AG20443 (cell line): Measurements from ENCODE around the gene TNFRSF1A.

Experiments used
- DNase-seq: peaks from one replicate; pipeline ENCODE4 v3.0.0; 2012; ENCODE audit warnings: low spot score, mixed read lengths

TNFRSF1A gene

DNA sequence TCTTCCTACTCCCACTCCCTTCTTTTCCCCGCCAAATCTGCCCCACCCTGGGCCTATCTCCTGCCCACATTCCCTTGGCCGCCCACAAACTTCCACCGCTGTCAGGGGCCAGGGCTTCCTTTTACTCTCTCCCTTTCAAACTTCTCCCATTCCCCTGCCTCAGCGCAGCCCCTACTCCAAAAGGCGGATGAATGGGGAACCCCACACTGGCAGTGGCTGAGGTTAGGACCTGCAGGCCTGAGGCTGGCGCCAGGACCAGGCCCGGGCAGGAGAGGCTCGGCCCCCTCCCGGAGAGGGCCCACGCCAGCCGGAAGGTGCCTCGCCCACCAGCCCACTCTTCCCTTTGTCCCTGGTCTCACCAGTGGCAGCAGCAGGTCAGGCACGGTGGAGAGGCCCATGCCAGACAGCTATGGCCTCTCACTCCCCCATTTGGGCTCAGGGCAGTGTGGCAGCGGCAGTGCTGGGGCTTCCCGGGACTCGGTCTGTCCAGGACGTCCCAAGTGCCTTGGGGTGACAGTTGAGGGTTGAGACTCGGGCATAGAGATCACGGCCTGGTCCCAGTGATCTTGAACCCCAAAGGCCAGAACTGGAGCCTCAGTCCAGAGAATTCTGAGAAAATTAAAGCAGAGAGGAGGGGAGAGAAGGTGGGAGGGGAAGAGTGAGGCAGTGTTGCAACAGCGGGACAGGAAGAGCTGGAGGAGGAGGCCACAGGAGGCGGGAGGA, at the start of gene TNFRSF1A:
Gene TNFRSF1A (minus strand): TSS at position 660 of the 723 bp plus-strand sequence. CDS start 262 bp downstream, at position 398.
- peak; percentile 84 for DNase-seq

DNA sequence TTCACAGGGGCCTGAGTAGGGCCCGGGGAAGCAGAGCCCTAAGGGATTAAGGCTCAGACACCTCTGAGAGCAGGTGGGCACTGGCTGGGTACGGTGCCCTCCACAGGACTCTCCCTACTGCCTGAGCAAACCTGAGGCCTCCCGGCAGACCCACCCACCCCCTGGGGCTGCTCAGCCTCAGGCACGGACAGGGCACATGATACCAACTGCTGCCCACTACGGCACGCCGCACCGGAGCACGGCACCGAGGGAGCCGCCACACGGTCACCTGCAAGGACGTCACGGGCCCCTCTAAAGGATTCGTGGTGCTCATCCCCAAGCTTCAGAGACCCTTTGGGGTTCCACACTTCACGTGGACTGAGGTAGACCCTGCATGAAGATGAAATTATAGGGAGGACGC, 49.1 kb upstream of the TNFRSF1A start:
- no peak for DNase-seq

DNA sequence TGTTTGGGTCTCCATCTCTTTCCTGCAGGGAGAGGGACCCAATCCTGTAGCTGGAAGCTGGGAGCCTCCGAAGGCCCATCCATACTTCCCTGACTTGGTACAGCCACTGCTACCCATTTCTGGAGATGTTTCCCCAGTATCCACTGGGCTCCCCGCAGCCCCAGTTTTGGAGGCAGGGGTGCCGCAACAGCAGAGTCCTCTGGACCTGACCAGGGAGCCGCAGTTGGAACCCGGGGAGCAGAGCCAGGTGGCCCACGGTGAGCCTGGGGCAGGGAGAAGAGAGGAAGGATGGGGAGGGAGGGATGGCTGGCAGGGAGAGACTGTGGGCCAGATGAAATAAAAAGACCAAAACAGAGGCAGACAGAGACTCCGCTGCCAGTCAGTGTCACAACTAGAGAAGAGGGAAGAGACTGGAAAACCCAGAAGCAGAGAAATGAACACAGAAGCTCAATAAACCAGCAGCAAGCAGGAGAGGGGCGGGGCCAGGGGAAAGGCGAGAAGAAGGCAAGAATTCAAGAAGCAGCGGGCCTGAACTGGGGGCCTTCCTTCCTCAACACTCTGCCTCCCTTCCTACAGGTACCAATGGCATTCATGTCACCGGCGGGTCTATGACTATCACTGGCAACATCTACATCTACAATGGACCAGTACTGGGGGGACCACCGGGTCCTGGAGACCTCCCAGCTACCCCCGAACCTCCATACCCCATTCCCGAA, 48.4 kb upstream of the TNFRSF1A start:
- no peak for DNase-seq

DNA sequence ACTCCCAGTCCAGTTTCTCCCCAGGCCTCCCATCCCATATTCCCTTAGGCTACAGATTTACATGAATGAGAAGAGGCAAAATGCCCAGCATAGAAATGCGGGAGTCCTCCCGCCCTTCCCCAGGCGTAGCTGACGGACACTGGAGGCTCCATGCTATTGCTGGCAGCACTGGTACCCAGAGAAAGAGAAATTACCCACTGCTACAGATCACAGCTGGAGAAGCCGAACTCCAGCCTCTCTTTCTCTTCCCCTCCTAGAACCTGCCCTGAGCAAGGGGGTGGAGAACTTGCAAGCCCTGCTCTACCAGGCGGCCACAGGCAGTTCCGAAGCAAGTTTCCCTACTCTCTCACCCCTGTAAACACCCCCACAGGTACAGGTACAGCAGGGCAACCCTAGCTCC, 45.7 kb upstream of the TNFRSF1A start:
- no peak for DNase-seq

DNA sequence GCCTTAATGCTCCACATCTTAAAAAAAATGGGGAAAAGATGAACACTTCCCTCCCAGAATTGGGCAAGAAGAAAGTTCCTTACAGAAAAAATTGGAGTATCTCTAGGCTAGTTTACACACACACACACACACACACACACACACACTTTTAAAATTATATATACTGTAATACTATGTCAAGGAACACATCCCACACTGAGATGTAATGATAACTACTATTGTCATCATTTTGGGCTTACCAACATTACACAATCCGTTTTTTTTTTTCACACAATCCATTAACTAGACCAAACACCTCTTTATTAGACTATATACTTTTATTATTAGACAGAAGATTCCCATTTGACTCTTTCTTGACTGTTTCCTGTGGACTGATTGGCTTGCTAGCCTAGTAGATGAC, 44.6 kb upstream of the TNFRSF1A start:
- no peak for DNase-seq

DNA sequence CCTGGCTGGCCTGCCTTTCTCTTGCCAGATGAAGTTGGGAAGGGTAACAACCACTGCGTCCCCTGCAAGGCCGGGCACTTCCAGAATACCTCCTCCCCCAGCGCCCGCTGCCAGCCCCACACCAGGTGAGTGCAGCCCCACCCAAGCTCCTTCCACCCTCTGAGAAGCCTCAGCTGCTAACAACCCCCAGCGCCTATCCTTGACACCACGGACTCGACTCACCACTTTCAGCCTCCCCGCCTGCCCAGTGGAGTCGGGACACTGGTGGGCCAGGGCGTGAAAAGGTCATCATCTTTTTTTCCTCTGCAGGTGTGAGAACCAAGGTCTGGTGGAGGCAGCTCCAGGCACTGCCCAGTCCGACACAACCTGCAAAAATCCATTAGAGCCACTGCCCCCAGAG, 44.2 kb upstream of the TNFRSF1A start:
- no peak for DNase-seq

DNA sequence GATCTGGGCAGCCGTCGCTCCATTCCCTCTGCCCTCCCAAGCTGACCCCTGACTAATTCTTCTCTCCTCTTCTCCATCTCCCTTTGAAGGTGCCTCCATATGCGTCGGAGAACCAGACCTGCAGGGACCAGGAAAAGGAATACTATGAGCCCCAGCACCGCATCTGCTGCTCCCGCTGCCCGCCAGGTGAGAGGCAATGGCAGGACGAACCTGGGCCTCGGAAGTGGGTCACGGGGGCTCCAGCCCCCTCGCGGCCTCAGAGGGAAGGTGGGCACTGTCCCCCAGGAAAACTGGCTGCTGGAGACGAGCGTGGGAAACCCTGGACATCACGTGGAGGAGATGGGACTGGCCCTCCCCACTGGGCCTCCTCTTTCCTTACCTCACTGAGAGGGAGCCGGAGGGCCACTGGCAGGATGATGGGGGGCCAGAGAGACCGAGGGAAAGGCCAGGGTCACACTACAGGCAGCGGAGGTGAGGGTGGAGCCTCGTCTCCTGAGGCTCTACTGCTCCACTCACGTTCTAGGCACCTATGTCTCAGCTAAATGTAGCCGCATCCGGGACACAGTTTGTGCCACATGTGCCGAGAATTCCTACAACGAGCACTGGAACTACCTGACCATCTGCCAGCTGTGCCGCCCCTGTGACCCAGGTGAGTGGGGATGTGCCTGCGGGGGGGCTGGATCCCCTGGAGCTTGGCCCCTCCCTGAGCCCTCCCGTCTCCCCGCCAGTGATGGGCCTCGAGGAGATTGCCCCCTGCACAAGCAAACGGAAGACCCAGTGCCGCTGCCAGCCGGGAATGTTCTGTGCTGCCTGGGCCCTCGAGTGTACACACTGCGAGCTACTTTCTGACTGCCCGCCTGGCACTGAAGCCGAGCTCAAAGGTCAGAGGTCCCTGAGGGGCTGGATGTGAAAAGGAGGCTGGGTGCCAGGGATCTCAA, 42.9 kb upstream of the TNFRSF1A start:
- peak; percentile 54 for DNase-seq

DNA sequence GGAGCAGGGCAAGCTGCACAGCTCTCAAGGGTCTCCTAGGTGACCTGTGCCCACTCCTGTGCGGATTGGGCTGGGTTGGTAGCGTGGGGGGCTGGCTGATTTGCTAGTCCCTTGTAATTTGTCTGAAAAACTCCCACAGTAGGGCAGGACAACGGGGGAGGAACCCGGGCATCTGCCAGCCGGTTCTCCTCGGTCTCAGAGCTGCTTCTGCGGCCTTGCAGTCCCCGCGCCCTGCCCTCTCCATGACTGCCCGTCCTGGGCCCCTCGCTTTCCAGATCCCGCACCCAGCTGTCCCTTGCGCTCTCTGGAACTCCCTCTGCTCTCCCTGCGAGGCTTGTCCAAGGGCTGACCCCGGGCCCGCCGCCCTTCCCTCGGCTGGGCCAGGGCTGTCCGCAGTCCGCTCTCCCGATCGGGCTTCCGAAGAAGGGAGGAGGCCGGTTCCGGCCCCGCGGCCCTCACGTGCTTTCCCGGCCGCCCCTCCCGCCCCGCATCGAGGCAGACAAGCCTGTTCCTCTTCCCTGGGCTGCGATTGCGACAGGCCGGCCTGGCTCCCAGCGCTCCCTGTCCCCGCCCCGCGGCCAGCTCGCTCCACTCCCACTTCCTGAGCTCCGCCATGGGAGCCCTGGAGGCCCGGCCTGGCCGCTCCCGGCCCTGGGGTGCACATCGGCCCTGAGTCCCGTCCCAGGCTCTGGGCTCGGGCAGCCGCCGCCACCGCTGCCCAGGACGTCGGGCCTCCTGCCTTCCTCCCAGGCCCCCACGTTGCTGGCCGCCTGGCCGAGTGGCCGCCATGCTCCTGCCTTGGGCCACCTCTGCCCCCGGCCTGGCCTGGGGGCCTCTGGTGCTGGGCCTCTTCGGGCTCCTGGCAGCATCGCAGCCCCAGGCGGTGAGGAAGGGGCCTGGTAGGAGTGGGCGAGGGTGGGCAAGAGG, 42.0 kb upstream of the TNFRSF1A start, which contains the start of gene LTBR:
Gene LTBR (plus strand): TSS at position 591 of the 927 bp plus-strand sequence. CDS start 197 bp downstream, at position 788.
- DNase-seq: peak; percentile 97

DNA sequence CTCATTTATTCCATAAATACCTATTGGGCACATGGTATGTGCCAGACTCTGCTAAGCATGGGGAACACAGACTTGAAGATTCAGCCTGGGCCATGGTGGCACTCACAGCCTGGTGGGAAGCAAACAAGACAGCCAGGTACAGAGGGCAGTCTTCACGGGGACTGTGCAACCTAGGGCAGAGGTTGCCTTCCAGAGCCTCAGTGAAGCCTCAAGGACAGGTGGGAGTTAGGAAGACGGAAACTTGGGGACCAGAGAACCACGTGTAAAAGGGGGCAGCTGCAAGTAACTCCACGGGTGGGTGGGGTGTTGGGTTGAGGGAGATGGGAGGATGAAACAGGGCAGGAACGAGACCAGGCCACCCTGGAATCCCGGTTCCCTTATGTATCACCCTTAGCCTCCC, 41.1 kb upstream of the TNFRSF1A start:
- no peak for DNase-seq

DNA sequence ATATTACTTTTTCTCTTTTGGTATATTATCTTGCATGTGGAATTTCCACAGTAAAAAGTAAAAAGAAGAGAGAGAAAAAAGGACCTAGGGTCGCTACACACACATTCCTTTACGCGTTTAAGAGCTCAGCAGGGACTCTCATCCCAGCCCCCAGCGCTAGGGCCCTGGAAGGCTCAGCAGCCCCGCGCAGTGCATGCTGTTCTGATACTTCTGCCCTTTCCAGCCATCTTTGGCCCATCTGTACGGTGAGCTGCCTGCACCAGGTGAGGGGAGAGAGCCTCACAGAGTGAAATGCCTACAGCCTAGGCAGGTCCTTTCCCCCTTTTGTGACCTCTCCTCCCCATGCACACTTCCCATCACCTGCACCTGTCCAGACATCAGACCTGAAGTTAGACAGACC, 40.5 kb upstream of the TNFRSF1A start:
- DNase-seq: no peak

DNA sequence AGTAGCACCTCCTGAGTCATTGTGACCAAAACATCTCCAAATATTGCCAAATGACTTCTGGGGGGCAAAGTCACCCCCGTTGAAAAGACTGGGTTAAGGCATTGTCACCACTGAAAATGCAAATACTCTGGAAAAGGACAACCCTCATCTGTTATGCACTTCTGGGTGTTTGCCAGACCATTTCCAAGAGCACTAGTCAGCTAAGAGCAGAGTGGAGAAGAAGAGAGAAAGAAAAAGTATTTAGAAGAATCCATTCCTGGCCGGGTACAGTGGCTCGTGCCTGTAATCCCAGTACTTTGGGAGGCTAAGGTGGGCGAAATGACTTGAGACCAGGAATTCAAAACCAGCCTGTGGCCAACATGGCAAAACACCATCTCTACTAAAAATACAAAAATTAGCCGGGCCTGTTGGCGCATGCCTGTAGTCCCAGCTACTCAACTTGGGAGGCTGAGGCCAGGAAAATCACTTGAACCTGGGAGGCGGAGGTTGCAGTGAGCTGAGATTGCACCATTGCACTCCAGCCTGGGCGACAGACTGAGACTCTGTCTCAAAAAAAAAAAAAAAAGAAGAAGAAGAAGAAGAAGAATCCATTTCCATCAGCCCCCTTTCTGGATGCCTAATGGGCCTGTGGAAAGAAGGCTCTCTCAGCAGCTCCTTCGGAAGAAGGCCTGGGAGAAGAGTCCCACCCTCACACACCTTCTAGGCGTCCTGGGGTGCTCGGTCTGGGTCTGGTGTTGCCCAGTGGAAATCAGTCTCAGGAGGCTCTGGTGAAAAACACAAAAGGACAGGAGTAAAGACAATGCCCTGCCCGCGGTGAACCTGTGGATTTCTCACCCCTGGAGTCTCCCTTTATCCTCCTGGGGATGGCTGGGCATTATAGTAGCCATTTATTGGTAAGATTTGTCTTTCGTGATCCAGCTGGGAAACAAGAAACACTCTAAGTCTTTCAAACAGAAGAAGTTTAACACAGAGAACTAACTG, 38.6 kb upstream of the TNFRSF1A start:
- peak; percentile 39 for DNase-seq

DNA sequence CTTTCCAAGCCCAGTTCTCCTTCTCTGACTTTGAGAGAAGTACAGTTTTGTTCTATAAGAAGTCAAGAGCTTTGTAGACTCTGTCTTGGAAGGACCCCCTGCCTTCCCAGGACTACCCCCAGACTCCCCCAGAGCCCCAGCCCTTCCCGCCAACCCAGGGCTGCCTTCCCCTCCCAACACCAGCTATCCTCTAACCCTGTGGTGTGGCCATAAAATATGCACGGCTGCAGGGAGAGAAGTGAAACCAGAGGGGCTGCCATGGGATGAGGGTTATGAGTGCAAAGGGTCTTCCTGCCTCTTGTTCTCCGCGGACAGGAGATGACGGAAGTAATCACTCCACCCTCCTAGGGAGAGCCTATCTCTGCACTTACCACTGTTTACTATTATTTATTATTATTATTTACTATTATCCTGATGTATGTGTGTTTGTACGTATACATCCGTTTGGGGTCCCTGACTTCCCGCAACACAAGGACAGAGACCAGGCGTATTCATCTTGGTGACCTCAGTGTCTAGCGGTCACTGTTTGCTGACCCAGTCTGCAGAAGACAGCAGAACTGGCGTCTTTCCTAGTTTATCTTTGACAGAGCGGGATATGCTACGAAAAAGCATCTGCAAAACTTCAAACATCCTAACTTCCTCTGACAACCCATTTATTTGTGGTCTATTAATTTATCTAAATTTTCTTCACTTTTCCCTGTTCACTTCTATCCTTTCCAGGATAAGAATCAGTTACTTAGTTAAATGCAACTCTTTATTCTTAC, 37.0 kb upstream of the TNFRSF1A start:
- no peak for DNase-seq

DNA sequence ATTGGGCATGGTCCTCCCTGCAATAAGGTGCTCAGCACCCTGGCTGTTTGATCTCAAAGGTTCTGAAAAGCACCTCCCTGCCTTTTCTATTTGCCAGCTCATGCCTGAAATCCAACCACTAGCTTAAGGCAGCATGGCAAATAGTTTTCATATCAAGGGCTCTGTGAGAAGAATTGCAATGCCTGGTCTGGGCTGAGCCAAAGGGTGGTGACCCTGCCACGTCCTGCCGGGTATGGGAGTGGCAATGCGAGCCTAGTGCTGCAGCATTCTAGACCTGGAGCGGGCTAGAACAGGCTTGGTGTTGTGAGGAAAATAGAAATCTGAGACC, 35.8 kb upstream of the TNFRSF1A start:
- no peak for DNase-seq

DNA sequence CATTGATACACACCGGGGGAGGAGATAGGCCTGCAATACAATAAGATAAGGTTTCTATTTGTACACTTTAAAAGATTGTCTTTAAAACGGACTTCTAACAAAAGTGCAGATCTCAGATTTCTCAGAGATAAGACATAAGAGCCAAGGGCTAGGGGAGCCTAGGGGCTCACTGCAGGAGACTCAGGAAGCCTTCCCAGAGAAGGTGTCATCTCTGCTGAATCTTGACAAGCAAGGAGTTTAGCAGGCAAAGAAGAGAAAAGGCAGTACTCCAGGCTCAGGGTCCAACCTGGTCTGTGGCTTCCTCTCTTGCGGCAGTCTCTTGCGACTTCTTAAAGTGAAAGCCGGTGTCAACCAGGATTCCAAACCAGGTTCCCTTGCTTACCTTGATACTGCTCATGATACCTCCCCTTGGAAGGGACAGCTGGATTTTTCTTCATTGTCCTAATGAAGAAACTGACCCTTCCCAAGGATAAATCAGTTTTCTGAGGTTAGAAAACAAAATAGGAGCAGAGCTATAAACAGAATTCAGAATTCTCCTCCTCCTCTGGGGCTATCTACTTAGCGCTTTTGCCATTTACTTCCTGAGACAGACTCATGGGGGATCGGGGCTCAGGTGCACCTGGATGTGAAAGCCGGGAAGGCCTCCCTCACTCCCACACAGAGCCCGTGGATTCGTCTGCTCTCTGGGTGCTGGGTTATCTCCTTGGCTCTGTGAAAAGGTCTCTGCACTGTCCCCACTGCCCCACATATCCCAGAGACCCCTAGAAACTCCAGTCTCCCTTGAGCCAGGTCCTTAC, 35.2 kb upstream of the TNFRSF1A start:
- no peak for DNase-seq

DNA sequence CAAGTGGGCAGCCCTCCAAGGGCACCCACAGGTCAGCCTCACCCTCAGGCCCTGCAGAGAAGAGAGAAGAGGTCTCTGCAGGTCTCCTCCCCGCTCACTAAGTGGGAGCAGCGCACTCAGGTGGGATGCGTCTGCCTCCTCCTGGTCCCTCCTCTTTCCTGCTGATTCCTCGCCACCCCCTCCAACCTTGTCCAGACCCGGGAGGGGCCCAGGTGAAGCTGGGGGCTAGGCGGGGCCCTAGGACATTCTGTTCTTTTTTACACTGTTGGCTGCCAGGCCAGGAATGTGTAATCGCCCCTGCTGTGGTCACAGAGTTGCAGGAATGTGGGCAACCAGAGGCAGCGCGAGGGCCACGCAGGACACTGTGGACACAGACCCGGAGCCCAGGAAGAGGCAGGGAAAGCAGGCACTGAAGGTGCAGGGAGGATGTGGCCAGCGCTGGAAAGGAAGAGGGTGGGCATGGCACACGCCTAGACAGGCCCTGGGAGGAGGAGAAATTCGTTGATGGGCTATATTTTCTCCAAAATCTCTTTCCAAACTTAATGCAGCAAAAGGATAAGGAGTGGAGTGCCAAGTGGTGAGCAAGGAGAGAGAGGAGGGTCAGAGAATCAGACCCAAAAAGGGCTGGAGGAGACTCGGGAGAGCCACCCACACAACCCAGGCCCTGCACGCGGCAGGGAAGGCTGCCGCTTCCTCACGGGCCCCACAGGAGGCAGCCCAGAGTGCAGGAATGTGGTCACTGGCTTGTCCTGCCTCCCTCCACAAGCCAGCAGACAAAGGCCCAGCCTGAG, 34.4 kb upstream of the TNFRSF1A start:
- DNase-seq: peak; percentile 91

DNA sequence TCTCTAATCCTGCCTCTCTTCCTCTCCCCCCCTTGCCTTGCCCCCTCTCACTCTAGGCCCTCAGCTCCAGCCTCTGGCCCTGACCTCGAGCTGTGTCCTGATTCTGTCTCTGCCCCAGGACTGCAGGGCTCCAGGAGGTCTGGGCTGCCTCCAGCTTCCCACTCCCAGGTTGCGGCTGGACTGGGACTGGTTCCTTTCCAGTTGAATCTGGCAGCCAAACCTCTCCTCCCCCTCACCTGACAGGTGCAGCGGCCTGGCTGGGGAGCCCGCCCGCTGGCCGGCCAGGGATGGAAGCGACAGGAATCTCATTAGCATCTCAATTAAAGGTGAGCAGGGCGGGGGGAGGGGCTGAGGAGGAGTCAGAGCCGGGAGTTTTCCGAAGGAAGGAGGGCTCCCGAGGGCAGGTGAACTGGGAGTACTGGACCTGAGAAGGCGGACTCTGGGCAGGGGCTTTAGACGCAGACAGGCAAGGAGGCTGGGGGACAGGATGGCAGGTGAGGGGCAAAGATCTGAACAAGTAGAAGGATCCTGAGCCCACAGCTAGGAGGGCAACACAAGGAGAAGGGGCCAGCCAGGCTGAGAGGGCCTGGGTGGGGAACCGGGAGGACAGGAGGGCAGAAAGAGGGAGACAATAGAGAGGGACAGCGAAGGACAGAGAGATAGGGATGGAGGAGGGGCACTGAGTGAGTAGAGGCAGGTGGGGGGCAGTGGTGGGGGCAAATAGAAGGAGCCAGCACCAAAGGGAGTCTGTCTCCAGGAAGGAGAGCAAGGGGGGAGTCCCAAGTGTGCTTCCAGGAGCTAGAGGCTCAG, 33.6 kb upstream of the TNFRSF1A start, which contains the start of gene SCNN1A:
Gene SCNN1A (minus strand): TSS at position 295 of the 810 bp plus-strand sequence. CDS start 780 bp downstream, outside the sequence.
- no peak for DNase-seq

DNA sequence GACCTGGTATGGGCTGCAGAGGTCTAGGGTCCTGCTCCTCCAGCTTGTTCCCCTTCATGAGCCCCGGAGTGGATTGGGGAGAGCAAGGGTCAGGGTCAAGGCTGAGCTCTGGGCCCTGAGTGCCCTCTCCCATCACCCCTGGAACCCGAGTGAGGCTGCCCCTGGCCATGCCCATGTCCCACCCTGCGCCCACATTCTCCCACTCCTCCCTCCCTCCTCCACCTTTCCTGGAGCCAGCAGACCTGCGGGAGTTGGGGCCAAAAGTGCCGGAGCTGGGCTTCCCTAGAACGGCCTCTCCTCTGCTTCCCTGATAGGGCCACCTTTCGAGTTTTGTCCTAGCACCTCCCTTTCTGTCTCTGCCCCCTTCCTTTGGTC, 32.9 kb upstream of the TNFRSF1A start:
- no peak for DNase-seq
